ENCODE results near the gene SDK1. TPM values are rescaled to one million over a fixed set of nuclear protein-coding genes. Genes with fewer than 3 reads are reported as not detected.
"Not testable (repeated sequence)": the region's sequence is repeated elsewhere in the genome, so short reads cannot be mapped to it uniquely, and the experiment has no call there.

SDK1 gene
- total RNA-seq, 1 experiment from 2014 or later = 1.8 TPM

DNA sequence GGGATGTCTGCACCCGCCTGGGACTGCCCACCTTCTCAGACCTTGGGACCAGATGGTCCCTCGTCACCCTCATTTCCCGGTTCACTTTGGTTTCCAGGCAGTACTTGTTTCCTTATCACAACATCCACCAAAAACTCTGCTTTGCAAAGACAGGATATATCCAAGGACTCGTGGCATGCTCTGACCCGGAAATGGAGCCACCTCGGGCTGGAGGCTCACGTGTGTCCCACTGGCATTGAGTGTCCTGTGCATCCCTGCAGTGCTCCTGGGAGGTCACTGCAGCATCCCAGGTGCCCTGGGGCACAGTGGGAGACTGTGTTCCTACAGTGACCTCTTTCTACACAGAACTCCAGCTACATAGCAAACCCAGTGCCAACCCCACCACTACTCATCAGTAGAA is 769.2 kb downstream of the SDK1 start:
- no peak for DNase-seq (ENCODE audit: low spot score)

DNA sequence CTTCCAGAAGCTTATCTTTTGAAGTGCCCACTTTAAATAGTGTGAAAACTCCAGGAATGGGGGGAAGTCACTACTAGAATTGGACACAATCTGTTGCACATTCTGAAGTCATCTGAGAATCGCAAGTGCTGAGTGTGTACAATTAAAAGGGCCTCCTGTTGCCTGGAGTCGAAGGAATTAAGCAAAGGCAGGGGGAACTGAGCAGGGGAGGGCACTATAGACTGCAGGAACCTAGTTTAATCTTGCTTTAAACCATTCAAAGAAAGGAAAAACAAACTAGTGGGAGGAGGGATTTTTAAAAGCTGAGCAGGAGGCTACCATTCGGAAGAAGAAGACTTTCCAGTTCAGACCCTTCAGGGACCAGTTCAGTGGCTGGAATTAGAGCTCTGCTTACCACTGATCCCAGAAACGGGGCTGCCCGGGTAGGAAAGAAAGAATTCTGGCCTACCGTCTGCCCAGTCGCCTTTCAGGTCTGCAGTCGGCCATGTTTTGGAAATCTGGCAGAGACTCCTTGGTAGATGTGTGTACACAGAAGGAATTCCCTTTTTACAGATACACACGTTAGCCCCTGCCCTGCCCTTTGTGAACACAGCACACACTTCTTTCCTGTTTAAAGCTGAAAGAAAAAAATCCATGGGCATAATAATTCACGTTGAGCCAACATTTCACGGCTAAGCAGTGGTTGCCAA is 770.5 kb downstream of the SDK1 start:
- DNase-seq (ENCODE audit: low spot score) = no peak

DNA sequence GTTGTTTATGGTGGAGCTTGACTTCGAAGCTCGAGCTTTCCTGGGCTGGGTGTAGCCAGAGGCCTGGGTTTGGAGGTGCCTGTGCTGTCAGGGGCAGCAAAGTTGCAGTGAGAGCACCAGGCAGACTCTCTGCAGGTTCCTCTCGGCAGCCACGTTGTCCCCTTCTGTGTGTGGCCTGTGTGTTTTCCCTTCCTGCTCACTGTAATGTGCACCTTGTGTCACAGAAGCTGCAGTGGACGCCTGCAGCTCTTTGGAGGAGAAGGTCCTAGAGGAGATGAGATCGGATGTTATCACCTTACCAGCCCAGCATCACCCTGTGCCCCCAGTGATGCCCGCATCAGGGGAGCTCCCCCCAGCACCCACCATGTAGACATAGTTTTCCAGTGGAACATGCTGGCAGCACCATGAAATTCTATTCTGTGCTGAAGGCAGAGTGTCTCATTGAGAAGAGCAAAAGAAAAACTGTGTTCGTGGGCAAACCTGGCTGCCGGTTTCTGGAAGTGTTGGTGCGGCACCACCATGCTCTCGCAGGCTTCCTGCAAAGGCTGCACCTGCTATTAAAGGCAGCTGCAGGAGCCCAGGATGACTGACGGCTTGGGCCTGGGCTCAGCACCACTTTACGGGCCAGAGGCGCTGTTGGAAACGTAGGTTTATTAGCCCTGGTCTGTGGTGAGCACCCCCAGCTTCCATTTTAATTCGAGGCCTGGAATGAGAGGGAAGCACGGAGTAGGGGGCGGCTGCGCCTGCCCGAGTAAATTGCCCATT is 771.3 kb downstream of the SDK1 start:
- DNase-seq (ENCODE audit: low spot score) = no peak

DNA sequence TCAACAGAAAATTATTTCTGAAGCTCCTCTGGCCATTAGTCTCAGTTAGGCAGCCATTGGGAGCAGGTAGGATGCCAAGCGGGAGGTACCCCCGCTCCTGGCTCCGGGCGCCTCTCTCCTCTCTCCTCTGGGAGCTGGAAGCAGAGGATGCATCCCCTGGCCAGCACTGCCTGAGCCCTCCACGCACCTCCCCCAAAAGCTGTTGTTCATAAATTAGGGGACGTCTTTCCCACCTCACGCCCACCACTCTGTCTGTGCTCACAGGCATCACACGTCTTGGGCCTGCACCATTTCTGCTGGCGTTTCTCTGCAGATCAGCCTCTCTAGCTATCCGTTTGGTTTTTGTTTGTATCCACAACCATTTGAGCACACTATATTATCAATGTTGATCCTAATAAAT is 772.0 kb downstream of the SDK1 start:
- DNase-seq (ENCODE audit: low spot score) = no peak

DNA sequence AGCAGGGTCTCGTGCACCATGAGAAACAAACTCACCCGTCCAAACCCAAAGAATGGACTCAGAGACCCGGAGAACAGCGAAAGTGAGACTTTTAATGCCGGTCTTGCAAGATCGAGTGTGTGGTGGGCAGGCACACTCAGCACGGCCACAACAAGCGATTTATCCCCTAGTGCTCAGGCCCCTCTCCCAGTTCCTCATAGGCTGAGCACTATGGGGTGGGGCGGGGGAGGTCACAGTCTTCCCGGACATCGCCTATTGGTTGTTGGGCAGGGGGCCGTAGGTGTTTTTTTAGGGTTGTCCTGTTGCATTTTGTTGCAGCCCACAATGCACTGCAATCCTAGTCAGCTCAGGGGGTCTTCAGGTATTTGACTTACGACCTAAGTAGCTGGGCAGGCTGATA is 772.7 kb downstream of the SDK1 start:
- DNase-seq (ENCODE audit: low spot score) = no peak

DNA sequence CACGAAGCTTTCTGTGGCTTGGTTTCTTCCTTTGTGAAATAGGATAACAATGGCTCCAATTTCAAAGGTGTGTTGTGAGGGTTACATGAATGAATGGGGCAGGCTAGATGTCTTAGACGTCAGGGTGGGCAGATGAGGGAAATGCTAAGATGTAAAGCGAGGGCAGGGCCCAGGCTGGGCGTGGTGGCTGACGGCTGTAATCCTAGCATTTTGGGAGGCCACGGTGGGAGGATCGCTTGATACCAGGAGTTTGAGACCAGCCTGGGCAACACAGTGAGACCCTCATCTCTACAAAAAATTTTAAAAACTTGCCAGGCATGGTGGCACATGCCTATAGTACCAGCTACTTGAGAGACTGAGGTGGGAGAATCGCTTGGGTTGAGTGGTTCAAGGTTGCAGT is 773.4 kb downstream of the SDK1 start:
- DNase-seq (ENCODE audit: low spot score) = no peak

DNA sequence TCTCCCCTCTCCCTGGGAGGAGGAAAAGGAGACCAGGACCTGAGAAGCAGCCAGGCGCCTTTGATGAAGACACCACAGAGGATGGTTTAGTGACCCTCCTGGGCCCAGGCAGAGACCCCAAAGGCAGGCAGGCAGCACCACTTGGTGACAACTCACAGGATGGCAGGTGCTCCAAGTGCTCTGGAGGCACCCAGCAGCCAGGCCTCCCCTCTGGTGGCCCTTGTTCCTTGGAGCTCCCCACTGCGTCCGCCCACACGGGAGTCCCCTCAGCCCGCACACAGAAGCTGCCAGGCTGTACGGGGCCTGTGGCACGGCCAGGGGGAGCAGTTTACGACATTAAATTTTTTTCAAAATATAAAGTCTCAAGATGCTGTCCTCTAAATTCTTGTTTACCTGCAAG is 773.9 kb downstream of the SDK1 start:
- DNase-seq (ENCODE audit: low spot score) = no peak

DNA sequence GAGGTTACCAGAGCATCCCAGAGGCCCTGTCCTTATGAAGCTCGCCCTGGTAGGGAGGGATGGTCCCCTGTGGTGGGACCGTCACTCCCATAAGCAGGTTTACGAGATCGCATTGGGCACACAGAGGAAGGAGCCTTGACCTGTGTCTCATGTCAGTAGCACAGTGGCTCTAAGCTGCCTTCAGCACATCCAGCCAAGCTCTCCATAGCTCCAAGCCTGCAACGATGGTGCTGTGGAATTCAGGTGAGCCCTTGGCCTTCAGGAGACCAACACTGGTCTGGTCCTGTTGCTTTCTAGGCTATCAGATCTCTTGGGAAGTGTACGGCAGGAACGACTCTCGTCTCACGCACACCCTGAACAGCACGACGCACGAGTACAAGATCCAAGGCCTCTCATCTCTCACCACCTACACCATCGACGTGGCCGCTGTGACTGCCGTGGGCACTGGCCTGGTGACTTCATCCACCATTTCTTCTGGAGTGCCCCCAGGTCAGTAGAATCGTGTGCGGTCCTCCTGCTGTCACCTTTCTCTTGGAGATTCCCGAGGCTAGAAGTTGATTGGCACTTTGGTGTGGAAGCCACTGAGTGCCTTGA is 775.7 kb downstream of the SDK1 start:
- DNase-seq (ENCODE audit: low spot score) = no peak

DNA sequence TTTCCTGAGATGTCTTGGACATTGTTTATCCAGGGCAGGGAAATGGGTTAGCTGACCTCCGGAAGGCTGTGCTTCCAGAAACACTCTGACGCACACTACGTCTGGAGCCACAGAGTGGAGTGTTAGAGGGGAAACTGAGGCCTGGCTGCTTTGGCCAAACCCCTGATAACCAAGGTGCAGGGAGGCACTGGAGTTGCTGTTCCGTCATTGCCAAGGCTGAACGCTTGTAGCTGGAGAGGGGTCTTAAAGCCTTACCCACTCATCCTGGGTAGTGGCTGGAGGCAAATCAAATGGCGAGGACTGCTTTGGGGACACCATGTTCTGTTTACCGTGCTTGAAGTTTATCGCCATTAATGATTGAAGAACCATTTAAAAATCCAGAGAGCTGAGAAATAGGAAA is 776.9 kb downstream of the SDK1 start:
- no peak for DNase-seq (ENCODE audit: low spot score)

DNA sequence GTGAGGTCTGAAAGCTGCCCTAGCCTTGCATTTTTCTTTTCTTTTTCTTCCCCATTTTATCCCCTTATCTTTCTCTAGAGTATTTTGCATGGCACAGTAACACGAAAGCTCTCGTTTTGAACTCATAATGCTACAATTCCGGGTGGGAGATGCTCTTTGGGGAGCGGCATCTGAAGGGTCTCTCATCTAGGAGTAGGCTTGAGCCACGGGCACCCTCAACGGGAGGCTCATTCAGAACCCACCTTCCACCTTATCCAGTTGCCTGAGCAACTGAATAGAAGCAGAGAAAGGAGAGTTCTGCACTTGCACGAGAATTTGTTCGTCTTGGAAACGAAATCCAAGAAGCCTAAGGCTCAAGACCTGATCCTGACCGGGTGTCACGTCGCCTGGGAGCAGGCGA is 777.5 kb downstream of the SDK1 start:
- no peak for DNase-seq (ENCODE audit: low spot score)

DNA sequence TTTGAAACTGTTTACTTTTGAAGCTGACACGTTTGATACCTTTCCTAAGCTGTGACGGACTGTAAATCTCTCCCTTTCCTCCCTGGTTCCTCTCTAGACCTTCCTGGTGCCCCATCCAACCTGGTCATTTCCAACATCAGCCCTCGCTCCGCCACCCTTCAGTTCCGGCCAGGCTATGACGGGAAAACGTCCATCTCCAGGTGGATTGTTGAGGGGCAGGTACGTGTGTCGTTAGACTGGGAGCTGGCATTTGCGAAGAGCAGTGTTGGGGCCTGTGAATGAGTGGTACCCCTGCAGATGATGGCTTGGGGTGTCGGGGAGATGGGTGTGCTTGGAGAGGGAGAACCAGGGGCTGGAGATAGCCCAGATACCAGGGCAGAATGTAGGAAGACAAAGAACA is 778.3 kb downstream of the SDK1 start:
- DNase-seq (ENCODE audit: low spot score) = no peak

DNA sequence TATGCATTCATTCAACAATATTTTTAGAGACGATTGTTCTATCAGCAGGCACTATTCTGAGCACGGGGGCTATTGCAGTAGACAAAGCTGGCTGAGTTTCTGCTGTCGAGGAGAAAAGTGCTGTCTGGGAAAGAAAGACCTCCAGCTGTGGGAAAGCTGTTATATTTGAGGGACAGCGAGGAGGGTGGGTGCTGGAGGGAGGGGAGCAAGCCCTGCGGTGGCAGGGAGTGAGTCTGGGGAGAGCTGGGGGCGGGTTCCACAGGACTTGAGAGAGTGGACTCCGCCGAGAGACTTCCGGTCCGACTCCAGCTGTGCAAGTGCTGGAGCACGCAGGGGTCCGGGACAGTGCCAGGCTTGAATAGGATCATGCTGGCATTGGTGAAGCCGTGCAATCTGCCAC is 778.9 kb downstream of the SDK1 start:
- DNase-seq (ENCODE audit: low spot score) = no peak

DNA sequence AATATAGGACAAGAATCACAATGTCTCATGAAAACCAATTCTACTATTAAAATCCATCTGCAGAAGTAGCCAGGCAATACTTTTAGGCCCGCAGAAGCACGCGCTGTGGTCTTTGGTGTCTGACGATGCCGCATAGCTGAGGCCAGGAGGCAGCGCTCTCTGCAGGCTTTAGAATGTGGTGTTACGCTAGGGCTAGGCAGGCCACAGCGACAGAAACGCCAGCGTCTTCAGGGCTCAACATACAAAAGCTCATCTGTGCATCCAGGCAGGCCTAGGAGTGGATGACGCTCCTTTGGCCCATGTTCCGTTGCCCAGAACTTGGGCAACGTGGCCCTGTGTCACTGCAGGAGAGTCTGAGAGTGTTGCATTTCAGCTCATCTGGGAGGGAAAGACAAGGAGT is 779.9 kb downstream of the SDK1 start:
- DNase-seq (ENCODE audit: low spot score) = no peak

DNA sequence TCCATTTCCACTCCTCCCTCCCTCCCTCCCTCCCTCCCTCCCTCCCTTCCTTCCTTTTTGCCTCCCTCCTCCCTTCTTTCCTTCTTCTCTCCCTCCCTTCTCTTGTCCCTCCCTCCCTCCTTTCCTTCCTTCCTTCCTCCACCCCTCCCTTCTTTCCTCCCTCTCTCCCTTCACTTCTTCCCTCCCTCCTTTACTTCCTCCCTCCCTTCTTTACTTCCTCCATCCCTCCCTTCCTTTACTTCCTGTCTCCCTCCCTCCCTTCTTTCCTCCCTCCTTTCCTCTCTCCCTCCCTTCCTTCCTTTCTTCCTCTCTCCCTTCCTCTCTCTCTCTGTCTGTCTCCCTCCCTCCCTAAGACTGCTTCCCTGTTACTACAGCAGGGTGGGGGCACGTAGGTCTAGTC is 782.5 kb downstream of the SDK1 start:
- DNase-seq (ENCODE audit: low spot score) = no peak

DNA sequence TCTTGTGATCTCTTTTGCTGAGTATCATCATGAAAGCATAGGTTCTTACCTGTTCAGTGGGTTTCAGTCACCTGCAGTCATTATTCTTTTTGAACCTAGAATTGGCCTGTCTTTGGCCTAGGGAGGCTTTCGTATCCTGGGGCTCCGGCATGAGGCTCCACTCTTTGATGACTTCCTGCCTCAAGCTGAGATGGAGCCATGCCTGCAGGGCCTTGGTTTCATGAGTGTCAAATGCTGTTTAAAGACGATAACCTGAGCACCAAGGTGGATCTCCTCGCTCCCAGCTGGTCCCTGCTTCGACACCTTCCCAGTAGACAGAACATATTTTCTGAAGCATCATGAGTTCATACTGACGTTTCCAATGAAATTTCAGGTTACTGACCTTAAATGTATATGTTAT is 783.2 kb downstream of the SDK1 start:
- no peak for DNase-seq (ENCODE audit: low spot score)

DNA sequence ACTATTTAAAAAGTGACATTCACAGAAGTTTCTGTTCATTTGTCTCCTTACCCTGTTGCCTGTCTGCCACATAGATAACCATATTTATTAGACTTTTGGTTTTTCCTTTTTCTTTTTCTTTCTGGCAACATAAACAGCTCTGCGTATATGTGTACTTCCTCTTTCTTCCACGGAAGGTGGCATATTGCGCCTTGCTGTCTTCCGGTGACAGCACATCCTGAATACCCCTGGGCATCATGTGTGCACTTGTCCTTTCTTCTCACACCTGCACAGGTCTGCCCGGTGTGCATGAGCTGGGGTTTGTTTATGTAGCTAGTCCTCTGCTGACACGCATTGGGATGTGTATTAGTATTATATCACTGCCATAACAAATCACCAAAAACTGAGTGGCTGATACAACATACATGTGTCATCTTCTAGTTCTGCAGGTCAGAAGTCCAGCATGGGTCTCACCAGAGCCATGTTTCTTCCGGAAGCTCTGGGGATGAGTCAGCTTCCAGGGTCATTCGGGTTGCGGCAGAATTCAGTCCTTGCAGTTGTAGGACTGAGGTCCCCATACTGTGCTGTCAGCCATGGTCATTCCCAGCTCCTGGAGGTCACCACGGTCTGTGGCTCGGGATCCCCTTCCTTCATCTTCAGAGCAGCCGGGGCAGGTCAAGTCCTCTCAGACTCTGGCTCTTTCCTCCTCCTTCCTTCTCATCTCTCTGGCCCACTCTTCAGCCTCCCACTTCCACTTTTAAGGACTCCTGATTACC is 785.1 kb downstream of the SDK1 start:
- DNase-seq (ENCODE audit: low spot score) = no peak

DNA sequence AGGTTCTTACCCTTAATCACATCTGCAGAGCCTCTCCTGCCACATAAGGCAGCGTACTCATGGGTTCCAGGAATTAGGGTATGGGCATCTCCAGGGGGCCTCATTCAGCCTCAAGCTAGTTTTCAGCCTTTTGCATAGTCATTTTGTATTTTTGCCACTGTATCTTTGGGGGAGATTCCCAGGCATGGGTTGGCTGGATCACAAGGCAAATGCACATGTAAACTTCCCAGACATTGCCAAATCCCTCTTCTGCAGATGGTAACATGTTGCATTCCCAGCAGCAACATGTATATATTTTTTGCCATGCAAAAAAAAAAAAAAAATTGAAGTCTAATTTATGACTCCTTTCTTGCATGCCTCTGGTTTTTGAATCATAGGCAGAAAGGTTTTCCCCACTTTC is 785.7 kb downstream of the SDK1 start:
- DNase-seq (ENCODE audit: low spot score) = no peak

DNA sequence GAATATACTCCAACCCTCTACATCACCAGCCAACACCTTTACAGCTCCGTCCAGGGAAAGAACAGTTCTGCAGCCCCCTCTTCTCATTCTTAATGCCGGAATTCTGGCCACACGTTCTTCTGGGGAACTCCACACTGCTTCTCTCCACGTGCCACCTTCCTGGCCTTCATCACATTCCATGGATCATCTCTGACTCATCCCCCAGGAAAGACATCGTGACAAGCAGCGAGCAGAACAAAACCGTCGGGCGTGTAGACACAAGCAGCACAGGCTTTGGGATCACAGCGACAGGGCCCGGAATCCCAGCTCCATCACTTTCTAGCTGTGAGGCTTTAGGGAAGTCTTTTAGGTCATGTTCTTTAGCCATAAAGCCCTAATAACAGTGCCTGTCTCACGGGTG is 790.7 kb downstream of the SDK1 start:
- DNase-seq (ENCODE audit: low spot score) = peak; percentile 32

DNA sequence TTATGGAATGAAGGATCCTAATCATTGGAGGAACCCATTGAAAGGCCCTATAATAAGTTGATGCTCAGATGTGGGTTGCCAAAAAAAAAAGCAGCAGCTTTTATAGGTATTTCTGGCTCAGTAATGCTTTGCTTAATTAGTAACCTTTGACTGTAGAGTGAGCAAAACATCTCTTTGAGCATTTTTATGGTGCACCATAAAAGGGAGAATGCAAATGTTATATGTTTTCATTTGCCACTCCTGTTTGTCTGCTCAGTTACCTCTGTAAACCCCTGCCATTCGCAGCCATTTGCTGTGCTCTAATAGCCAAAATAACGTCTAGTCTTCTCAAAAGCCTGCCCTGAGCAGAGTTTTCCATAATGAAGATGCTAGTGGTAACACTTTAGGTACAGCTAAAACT is 792.0 kb downstream of the SDK1 start:
- DNase-seq (ENCODE audit: low spot score) = no peak

DNA sequence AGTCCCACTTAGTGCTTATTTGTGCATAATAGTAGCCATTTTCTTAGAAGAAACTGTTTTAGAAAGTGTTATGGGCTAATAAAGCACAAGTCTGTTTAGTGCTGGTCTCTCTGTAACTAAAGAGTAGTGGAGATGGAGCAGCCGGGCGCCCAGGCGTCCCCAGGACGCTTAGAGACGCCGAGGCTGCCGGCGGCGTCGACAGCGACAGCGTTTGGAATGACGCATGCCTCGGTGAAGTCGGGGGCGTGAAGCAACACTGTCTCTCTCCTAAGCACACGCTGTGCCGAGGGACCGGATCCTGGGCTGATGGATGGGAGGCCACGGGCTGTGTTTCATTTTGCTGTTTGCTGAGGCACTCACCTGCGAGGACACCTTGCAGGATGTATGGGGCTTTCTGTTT is 792.4 kb downstream of the SDK1 start:
- DNase-seq (ENCODE audit: low spot score) = no peak

DNA sequence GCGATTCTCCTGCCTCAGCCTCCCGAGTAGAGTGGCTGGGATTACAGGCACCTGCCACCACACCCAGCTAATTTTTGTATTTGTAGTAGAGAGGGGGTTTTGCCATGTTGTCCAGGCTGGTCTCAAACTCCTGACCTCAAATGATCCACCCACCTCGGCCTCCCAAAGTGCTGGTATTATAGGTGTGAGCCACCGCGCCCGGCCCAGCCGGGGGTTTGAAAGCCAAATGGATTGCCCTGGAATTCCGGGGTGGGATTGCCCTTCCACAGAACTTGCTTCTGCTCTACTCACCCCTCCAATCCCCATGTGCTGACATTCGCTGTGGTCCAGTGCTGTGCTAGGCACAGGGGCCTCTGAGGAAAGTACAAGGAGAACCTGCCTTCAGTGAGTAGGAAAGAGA is 793.1 kb downstream of the SDK1 start:
- not testable (repeated sequence) for DNase-seq (ENCODE audit: low spot score)

DNA sequence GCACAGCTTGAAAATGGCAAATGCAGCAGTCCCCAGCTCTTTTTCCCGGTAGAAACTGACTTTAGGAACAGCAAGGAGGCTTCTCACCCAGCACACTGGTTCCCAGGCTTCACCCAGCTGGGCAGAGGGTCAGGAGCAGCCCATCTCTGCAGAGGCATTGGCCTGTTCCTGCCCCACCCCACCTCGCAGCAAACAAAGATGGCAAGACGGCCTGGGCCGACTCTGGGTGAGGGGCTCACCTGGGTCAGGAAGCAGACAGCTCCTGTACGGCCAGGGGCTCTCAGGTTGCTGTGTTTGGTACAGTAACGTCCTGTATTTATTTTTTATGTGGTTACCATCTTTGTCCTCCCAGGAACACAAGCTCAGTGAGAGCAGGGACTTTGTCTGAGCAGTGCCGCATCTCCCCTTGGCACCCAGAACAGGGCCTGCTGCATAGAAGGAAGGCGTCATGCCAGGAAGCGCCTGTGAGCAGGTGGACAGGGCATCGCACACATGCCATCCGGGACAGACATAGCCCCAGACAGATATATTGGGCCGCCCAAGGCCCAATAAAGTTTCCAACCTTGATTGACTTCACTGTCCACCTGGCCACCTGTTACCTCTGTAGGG is 796.1 kb downstream of the SDK1 start:
- no peak for DNase-seq (ENCODE audit: low spot score)
